HepG2 (cell line): ENCODE data around the gene PSMB8. TPM values are rescaled to one million over a fixed set of nuclear protein-coding genes. Genes with fewer than 3 reads are reported as not detected.
A peak's percentile ranks its signal among the peaks of the same experiment; 100 is the strongest.

Experiments used
- GFI1 ChIP-seq: sonication (generic); formaldehyde crosslinking; IDR thresholded peaks from 2 replicates; pipeline ENCODE4 v1.5.0; 2020; ENCODE audit warnings: missing genetic modification reagents, mild to moderate bottlenecking, borderline replicate concordance
- SOX6 ChIP-seq, 2 experiments: fragments of 450-650 bp in 1 of 2; sonication (generic) in 1 of 2; formaldehyde crosslinking in 1 of 2; IDR thresholded peaks; 2 replicates each; pipeline versions ENCODE4 v1.4.0 to v1.6.1; 2017 to 2020; ENCODE audit warnings: antibody characterized with exemption in 1 of 2, mild to moderate bottlenecking in 1 of 2, missing genetic modification reagents in 1 of 2
- SRSF4 ChIP-seq: fragments of 200-400 bp; formaldehyde crosslinking; IDR thresholded peaks from one replicate; pipeline ENCODE4 v1.6.1; 2018; ENCODE audit warnings: mild to moderate bottlenecking, low read depth, low read length, moderate library complexity; ENCODE audit not compliant: poor library complexity, severe bottlenecking
- ZBTB20 ChIP-seq: sonication (generic); formaldehyde crosslinking; IDR thresholded peaks from 2 replicates; pipeline ENCODE4 v1.8.1; 2023; ENCODE audit warnings: missing genetic modification reagents, low read depth, mild to moderate bottlenecking, borderline replicate concordance
- ZNF30 ChIP-seq: sonication (generic); formaldehyde crosslinking; IDR thresholded peaks from 2 replicates; pipeline ENCODE4 v1.5.0; 2020; ENCODE audit warnings: mild to moderate bottlenecking, missing genetic modification reagents
- ZNF788 ChIP-seq: sonication (generic); formaldehyde crosslinking; IDR thresholded peaks from 2 replicates; pipeline ENCODE4 v1.5.0; 2020; ENCODE audit warnings: mild to moderate bottlenecking, missing genetic modification reagents, borderline replicate concordance
- polyA plus RNA-seq, 8 experiments: library from polyadenylated mRNA; depleted of rRNA in 3 of 8; stranded (reverse) in 7 of 8; unstranded in 1 of 8; fragments of >200 nt; fragmentation: Illumina TruSeq in 4 of 8; extraction: Trizol in 4 of 8; gene quantifications; 2 replicates each; pipeline versions ENCODE4 v1.2.1 to v1.2.3, GENCODE V29; 2011 to 2016; ENCODE audit warnings: low read depth in 4 of 8, missing spikeins in 1 of 8, mixed read lengths in 1 of 8; ENCODE audit not compliant: insufficient read depth in 1 of 8
- total RNA-seq, 5 experiments: library from RNA; depleted of rRNA; stranded (reverse); fragments of >200 nt; fragmentation: Illumina TruSeq; extraction: Trizol; gene quantifications; 2 replicates each; pipeline ENCODE4 v1.2.3, GENCODE V29; 2016; ENCODE audit warnings: low read depth in 1 of 5
- TF ChIP-seq, protein P1 (sequence below): sonication (generic); formaldehyde crosslinking; IDR thresholded peaks from 2 replicates; pipeline ENCODE4 v1.5.1; 2020; ENCODE audit warnings: mild to moderate bottlenecking, missing genetic modification reagents, borderline replicate concordance
- TF ChIP-seq, protein P2 (sequence below): sonication (generic); formaldehyde crosslinking; IDR thresholded peaks from 2 replicates; pipeline ENCODE4 v1.5.0; 2020; ENCODE audit warnings: missing genetic modification reagents
- TF ChIP-seq, protein P3 (sequence below): sonication (generic); formaldehyde crosslinking; IDR thresholded peaks from 2 replicates; pipeline ENCODE4 v1.4.0; 2020; ENCODE audit warnings: missing genetic modification reagents, borderline replicate concordance
- TF ChIP-seq, protein P4 (sequence below), 2 experiments: sonication (generic) in 1 of 2; formaldehyde crosslinking in 1 of 2; IDR thresholded peaks; 2 replicates each; pipeline versions ENCODE4 v1.6.1 to v1.9.0; 2014 to 2022; ENCODE audit warnings: antibody characterized with exemption in 1 of 2, borderline replicate concordance in 1 of 2, inconsistent platforms in 1 of 2, low read depth in 1 of 2, missing genetic modification reagents in 1 of 2

The PSMB8 gene
- total and polyA plus RNA-seq, 2 of the 13 experiments (the other 11 are each of a cell fraction or from before 2014, with no cell fraction given): 30.7 to 64.7 TPM

DNA sequence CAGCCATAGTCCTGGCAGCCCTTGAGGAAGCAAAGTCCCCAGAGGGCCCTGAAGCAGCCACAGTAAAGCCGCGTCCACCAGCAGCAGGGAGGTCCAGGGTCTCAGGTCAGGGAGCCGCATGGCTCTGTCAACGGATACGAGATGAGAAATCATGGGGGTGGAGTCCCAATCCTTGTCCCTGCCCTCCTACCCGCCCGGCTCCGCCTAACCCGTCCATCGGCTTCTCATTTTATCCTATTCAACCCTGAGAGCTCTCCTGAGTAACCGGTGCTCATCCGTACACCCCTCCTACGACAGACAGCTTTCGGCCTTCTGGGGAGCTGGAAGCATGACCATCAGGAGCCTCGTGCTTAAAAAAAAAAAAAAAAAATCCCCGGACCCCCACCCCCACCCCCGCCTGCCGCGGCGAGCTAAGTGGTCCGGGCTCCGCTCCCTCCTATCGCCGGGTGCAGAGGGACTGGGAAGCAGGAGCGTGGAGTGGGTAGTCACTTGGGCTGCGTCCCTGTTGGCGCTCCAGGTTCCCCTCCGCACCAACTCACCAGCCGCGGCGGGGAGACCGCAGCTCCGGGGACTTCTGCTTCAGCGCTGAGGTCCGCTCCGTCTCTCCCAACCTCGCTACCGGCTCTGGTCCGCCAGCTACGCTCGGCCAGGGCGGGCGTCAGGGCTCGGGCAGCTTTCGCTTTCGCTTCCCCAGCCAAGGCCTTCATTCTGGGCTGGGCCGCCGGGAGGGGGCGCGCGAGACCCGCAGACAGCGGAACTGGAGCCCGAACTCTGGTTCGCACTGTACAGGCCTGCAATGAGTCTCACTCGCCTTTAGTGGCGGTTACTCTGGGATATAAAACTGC is 5.5 kb downstream of the PSMB8 start, which contains the start of gene TAP2 (continued):
- no peak for TF ChIP-seq SOX6 (IDR thresholded peaks at IDR 0.05)
- TF ChIP-seq SOX6 (CRISPR knock-in tag; IDR thresholded peaks at IDR 0.05): peak; percentile 73
- peak; percentile 88; the same call in 1 of the 2 replicates for TF ChIP-seq ZNF788 (CRISPR knock-in tag)
- no peak for TF ChIP-seq ZBTB20 (CRISPR knock-in tag)
- no peak; the same call in 1 of the 2 replicates for TF ChIP-seq ZNF30
- TF ChIP-seq, protein P1, sequence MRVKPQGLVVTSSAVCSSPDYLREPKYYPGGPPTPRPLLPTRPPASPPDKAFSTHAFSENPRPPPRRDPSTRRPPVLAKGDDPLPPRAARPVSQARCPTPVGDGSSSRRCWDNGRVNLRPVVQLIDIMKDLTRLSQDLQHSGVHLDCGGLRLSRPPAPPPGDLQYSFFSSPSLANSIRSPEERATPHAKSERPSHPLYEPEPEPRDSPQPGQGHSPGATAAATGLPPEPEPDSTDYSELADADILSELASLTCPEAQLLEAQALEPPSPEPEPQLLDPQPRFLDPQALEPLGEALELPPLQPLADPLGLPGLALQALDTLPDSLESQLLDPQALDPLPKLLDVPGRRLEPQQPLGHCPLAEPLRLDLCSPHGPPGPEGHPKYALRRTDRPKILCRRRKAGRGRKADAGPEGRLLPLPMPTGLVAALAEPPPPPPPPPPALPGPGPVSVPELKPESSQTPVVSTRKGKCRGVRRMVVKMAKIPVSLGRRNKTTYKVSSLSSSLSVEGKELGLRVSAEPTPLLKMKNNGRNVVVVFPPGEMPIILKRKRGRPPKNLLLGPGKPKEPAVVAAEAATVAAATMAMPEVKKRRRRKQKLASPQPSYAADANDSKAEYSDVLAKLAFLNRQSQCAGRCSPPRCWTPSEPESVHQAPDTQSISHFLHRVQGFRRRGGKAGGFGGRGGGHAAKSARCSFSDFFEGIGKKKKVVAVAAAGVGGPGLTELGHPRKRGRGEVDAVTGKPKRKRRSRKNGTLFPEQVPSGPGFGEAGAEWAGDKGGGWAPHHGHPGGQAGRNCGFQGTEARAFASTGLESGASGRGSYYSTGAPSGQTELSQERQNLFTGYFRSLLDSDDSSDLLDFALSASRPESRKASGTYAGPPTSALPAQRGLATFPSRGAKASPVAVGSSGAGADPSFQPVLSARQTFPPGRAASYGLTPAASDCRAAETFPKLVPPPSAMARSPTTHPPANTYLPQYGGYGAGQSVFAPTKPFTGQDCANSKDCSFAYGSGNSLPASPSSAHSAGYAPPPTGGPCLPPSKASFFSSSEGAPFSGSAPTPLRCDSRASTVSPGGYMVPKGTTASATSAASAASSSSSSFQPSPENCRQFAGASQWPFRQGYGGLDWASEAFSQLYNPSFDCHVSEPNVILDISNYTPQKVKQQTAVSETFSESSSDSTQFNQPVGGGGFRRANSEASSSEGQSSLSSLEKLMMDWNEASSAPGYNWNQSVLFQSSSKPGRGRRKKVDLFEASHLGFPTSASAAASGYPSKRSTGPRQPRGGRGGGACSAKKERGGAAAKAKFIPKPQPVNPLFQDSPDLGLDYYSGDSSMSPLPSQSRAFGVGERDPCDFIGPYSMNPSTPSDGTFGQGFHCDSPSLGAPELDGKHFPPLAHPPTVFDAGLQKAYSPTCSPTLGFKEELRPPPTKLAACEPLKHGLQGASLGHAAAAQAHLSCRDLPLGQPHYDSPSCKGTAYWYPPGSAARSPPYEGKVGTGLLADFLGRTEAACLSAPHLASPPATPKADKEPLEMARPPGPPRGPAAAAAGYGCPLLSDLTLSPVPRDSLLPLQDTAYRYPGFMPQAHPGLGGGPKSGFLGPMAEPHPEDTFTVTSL (CRISPR knock-in tag): no peak
- TF ChIP-seq, protein P2, sequence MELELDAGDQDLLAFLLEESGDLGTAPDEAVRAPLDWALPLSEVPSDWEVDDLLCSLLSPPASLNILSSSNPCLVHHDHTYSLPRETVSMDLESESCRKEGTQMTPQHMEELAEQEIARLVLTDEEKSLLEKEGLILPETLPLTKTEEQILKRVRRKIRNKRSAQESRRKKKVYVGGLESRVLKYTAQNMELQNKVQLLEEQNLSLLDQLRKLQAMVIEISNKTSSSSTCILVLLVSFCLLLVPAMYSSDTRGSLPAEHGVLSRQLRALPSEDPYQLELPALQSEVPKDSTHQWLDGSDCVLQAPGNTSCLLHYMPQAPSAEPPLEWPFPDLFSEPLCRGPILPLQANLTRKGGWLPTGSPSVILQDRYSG (CRISPR knock-in tag): peak; percentile 39; the same call in 1 of the 2 replicates
- TF ChIP-seq GFI1 (CRISPR knock-in tag): 0 out of 2 replicates have a peak, but pooled peaks have one; percentile 50
- TF ChIP-seq, protein P3, sequence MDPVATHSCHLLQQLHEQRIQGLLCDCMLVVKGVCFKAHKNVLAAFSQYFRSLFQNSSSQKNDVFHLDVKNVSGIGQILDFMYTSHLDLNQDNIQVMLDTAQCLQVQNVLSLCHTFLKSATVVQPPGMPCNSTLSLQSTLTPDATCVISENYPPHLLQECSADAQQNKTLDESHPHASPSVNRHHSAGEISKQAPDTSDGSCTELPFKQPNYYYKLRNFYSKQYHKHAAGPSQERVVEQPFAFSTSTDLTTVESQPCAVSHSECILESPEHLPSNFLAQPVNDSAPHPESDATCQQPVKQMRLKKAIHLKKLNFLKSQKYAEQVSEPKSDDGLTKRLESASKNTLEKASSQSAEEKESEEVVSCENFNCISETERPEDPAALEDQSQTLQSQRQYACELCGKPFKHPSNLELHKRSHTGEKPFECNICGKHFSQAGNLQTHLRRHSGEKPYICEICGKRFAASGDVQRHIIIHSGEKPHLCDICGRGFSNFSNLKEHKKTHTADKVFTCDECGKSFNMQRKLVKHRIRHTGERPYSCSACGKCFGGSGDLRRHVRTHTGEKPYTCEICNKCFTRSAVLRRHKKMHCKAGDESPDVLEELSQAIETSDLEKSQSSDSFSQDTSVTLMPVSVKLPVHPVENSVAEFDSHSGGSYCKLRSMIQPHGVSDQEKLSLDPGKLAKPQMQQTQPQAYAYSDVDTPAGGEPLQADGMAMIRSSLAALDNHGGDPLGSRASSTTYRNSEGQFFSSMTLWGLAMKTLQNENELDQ: no peak
- TF ChIP-seq SRSF4: no peak
- TF ChIP-seq, protein P4, sequence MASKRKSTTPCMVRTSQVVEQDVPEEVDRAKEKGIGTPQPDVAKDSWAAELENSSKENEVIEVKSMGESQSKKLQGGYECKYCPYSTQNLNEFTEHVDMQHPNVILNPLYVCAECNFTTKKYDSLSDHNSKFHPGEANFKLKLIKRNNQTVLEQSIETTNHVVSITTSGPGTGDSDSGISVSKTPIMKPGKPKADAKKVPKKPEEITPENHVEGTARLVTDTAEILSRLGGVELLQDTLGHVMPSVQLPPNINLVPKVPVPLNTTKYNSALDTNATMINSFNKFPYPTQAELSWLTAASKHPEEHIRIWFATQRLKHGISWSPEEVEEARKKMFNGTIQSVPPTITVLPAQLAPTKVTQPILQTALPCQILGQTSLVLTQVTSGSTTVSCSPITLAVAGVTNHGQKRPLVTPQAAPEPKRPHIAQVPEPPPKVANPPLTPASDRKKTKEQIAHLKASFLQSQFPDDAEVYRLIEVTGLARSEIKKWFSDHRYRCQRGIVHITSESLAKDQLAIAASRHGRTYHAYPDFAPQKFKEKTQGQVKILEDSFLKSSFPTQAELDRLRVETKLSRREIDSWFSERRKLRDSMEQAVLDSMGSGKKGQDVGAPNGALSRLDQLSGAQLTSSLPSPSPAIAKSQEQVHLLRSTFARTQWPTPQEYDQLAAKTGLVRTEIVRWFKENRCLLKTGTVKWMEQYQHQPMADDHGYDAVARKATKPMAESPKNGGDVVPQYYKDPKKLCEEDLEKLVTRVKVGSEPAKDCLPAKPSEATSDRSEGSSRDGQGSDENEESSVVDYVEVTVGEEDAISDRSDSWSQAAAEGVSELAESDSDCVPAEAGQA (IDR thresholded peaks at IDR 0.05; ENCODE audit: low read depth): no peak
- TF ChIP-seq, protein P4 (CRISPR knock-in tag; IDR thresholded peaks at IDR 0.05; ENCODE audit: borderline replicate concordance): no peak; the same call in 1 of the 2 replicates
